ENCODE results near the gene GAL3ST3. TPM values are rescaled to one million over a fixed set of nuclear protein-coding genes. Genes with fewer than 3 reads are reported as not detected.
A peak's percentile ranks its signal among the peaks of the same experiment; 100 is the strongest.
"Not testable (repeated sequence)": the region's sequence is repeated elsewhere in the genome, so short reads cannot be mapped to it uniquely, and the experiment has no call there.

Gene GAL3ST3
- total RNA-seq, 2 experiments from 2014 or later = 0.17 TPM; not detected in 1

GRCh38 chr11:66015936-66016792 lies 32.8 kb downstream of the GAL3ST3 start:
- H3K9me3 Mint-ChIP-seq = no peaks in the 10 kb centered on the region
- peaks cover 11% of the 10 kb centered on the region for H3K4me1 Mint-ChIP-seq (ENCODE audit: low read depth)
- intact Hi-C loops (cut with micrococcal nuclease) = no loop called here
- no peaks in the 10 kb centered on the region for H3K36me3 Mint-ChIP-seq (ENCODE audit: low read depth)
- no peak for DNase-seq
- H3K27ac Mint-ChIP-seq = no peak overlapping the region
- CTCF ChIA-PET = interaction anchor here (0.7 to 1.1 kb wide), 2 partner anchors 29 to 66 kb away, joined by 3 to 5 read pairs; no protein-coding TSS in a partner anchor
- no peak overlapping the region for H3K4me3 Mint-ChIP-seq
- peaks cover 12% of the 10 kb centered on the region for H3K27me3 Mint-ChIP-seq (ENCODE audit: low read depth)

- peaks cover 11% of the 10 kb centered on the region for H3K4me1 Mint-ChIP-seq (ENCODE audit: low read depth)
- intact Hi-C loops (cut with micrococcal nuclease) = no loop called here
- peaks cover 12% of the 10 kb centered on the region for H3K27me3 Mint-ChIP-seq (ENCODE audit: low read depth)
- CTCF ChIA-PET = interaction anchor here (1.1 kb wide), 1 partner anchor 30 kb away, joined by 5 read pairs; no protein-coding TSS in a partner anchor
- no peak for DNase-seq
- no peaks in the 10 kb centered on the region for H3K9me3 Mint-ChIP-seq
- H3K4me3 Mint-ChIP-seq = no peak overlapping the region
- no peaks in the 10 kb centered on the region for H3K36me3 Mint-ChIP-seq (ENCODE audit: low read depth)
- no peak overlapping the region for H3K27ac Mint-ChIP-seq
These were observed 33.5 kb downstream of the GAL3ST3 start for GRCh38 chr11:66015454-66015881.

DNA sequence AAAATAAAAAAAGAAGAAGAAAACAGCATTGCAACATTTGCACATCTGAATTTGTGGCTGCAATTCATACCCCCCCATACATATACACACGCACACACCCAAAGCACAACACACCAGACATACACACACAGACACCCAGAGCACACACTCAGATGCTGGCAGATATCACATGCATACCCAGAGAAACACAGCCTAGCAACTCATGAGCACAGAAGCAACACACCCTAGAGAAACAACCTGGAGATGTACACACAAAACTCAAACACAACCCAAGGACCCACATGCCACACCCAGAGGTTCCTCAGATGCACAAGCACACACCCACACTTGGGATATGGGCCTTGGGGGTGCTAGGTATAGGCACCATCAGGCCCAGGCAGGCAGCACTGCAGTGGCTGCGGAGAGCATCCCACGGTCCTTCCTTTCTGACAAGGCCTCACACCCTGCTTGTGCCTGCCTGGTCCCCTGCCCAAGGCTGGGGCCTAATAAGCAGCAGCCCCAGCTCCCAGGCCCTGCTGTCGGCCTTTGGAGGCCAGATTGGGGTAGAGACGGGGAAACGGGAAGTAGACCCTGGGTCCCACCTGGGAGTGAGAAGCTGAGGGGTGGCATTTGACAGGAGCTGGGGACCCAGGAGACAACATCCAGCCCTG lies 34.0 kb downstream of the GAL3ST3 start:
- no peak overlapping the region for H3K27ac Mint-ChIP-seq
- DNase-seq = no peak
- CTCF ChIA-PET = interaction anchor here (1.1 kb wide), 1 partner anchor 31 kb away, joined by 5 read pairs; no protein-coding TSS in a partner anchor
- no peaks in the 10 kb centered on the region for H3K36me3 Mint-ChIP-seq (ENCODE audit: low read depth)
- peaks cover 12% of the 10 kb centered on the region for H3K27me3 Mint-ChIP-seq (ENCODE audit: low read depth)
- H3K4me1 Mint-ChIP-seq (ENCODE audit: low read depth) = peaks cover 11% of the 10 kb centered on the region
- intact Hi-C loops (cut with micrococcal nuclease) = no loop called here
- H3K4me3 Mint-ChIP-seq = no peak overlapping the region
- H3K9me3 Mint-ChIP-seq = no peaks in the 10 kb centered on the region

GRCh38 chr11:66013762-66014100 lies 35.2 kb downstream of the GAL3ST3 start:
- intact Hi-C loops (cut with micrococcal nuclease) = no loop called here
- Mint-ChIP-seq H3K27ac (no peak overlapping the region), H3K4me3 (no peak overlapping the region), H3K9me3 (no peaks in the 10 kb centered on the region), H3K4me1 (ENCODE audit: low read depth) (peaks cover 11% of the 10 kb centered on the region), H3K27me3 (ENCODE audit: low read depth) (peaks cover 12% of the 10 kb centered on the region), H3K36me3 (ENCODE audit: low read depth) (no peaks in the 10 kb centered on the region)
- no peak for DNase-seq
- CTCF ChIA-PET = interaction anchor here (1.4 to 5.4 kb wide), 3 partner anchors 8 to 129 kb away, joined by 6 to 20 read pairs (median 6); no protein-coding TSS in a partner anchor

GRCh38 chr11:66012946-66013761 lies 35.8 kb downstream of the GAL3ST3 start:
- Mint-ChIP-seq H3K27ac (no peak overlapping the region), H3K9me3 (no peaks in the 10 kb centered on the region), H3K4me1 (ENCODE audit: low read depth) (peaks cover 11% of the 10 kb centered on the region), H3K4me3 (no peak overlapping the region), H3K36me3 (ENCODE audit: low read depth) (no peaks in the 10 kb centered on the region), H3K27me3 (ENCODE audit: low read depth) (peaks cover 12% of the 10 kb centered on the region)
- intact Hi-C loops (cut with micrococcal nuclease) = no loop called here
- CTCF ChIA-PET = interaction anchor here (1.4 to 5.4 kb wide), 3 partner anchors 9 to 129 kb away, joined by 6 to 20 read pairs (median 6); no protein-coding TSS in a partner anchor
- DNase-seq = peak; percentile 12

- Mint-ChIP-seq H3K27ac (no peak overlapping the region), H3K36me3 (ENCODE audit: low read depth) (no peaks in the 10 kb centered on the region), H3K4me1 (ENCODE audit: low read depth) (peaks cover 9% of the 10 kb centered on the region), H3K9me3 (no peaks in the 10 kb centered on the region), H3K27me3 (ENCODE audit: low read depth) (peaks cover 12% of the 10 kb centered on the region), H3K4me3 (no peak overlapping the region)
- DNase-seq = no peak
- intact Hi-C loops (cut with micrococcal nuclease) = no loop called here
- CTCF ChIA-PET = interaction anchor here (0.9 to 5.4 kb wide), 6 partner anchors 10 to 157 kb away, joined by 3 to 20 read pairs (median 6); no protein-coding TSS in a partner anchor
These were observed 36.5 kb downstream of the GAL3ST3 start for GRCh38 chr11:66012371-66012945.

DNA sequence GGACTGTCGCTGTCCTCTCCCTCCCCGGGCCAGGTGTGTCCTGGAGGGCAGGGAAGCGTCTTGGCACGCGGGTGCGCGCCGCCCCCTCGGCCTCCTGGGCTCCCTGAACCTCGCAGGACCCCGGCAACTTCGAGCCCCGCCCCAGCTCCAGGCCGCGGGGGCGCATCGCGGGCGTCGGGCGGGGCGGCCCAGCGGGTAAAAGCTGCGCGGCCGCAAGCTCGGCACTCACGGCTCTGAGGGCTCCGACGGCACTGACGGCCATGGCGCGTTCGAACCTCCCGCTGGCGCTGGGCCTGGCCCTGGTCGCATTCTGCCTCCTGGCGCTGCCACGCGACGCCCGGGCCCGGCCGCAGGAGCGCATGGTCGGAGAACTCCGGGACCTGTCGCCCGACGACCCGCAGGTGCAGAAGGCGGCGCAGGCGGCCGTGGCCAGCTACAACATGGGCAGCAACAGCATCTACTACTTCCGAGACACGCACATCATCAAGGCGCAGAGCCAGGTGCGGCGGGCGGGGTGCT lies 37.1 kb downstream of the GAL3ST3 start, which contains the start of gene CST6:
Gene CST6 (plus strand): TSS at position 224 of the 519 bp plus-strand sequence. CDS start 37 bp downstream, at position 261.
- Mint-ChIP-seq H3K4me1 (ENCODE audit: low read depth) (peaks cover 7% of the 10 kb centered on the region), H3K4me3 (no peak within 1 kb of the TSS), H3K36me3 (ENCODE audit: low read depth) (no peaks in the 10 kb centered on the region), H3K27me3 (ENCODE audit: low read depth) (peaks cover 12% of the 10 kb centered on the region), H3K9me3 (no peaks in the 10 kb centered on the region), H3K27ac (no peak within 1 kb of the TSS)
- CTCF ChIA-PET = interaction anchor here (0.9 to 5.4 kb wide), 4 partner anchors 10 to 156 kb away, joined by 3 to 20 read pairs (median 4); no protein-coding TSS in a partner anchor
- DNase-seq = peak; percentile 11
- intact Hi-C loops (cut with micrococcal nuclease) = no loop called here

- intact Hi-C loops (cut with micrococcal nuclease) = no loop called here
- peaks cover 12% of the 10 kb centered on the region for H3K27me3 Mint-ChIP-seq (ENCODE audit: low read depth)
- peaks cover 7% of the 10 kb centered on the region for H3K4me1 Mint-ChIP-seq (ENCODE audit: low read depth)
- H3K4me3 Mint-ChIP-seq = no peak overlapping the region
- H3K36me3 Mint-ChIP-seq (ENCODE audit: low read depth) = no peaks in the 10 kb centered on the region
- DNase-seq = no peak
- no peak overlapping the region for H3K27ac Mint-ChIP-seq
- CTCF ChIA-PET = interaction anchor here (0.9 to 5.4 kb wide), 4 partner anchors 11 to 155 kb away, joined by 3 to 20 read pairs (median 4); no protein-coding TSS in a partner anchor
- H3K9me3 Mint-ChIP-seq = no peaks in the 10 kb centered on the region
These were observed 37.6 kb downstream of the GAL3ST3 start for GRCh38 chr11:66011239-66011784.

DNA sequence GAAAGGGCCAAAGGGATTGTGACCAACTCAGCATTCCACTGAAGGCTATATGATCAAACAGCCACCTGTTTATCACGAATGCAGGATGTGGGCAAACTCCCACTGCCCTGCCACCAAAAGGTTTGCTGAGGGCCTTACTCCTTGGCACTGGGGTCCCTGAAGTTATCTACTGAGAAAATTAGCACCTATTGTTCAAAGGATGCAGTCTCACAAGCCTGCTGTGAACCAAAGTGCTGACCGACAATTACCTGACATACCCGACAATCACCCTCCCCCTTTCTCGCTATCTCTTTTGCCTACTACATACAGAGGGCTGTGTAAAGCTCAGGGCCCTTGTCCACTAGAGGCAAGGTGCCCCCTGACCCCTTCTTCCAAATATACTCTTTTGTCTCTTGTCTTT lies 38.9 kb downstream of the GAL3ST3 start:
- CTCF ChIA-PET = interaction anchor here (0.8 to 5.4 kb wide), 2 partner anchors 12 to 151 kb away, joined by 3 to 20 read pairs; no protein-coding TSS in a partner anchor
- H3K4me1 Mint-ChIP-seq (ENCODE audit: low read depth); H3K27ac Mint-ChIP-seq; H3K36me3 Mint-ChIP-seq (ENCODE audit: low read depth); H3K9me3 Mint-ChIP-seq; H3K4me3 Mint-ChIP-seq; intact Hi-C loops (cut with micrococcal nuclease); DNase-seq: not testable (repeated sequence)
- H3K27me3 Mint-ChIP-seq (ENCODE audit: low read depth) = peaks cover 12% of the 10 kb centered on the region

DNA sequence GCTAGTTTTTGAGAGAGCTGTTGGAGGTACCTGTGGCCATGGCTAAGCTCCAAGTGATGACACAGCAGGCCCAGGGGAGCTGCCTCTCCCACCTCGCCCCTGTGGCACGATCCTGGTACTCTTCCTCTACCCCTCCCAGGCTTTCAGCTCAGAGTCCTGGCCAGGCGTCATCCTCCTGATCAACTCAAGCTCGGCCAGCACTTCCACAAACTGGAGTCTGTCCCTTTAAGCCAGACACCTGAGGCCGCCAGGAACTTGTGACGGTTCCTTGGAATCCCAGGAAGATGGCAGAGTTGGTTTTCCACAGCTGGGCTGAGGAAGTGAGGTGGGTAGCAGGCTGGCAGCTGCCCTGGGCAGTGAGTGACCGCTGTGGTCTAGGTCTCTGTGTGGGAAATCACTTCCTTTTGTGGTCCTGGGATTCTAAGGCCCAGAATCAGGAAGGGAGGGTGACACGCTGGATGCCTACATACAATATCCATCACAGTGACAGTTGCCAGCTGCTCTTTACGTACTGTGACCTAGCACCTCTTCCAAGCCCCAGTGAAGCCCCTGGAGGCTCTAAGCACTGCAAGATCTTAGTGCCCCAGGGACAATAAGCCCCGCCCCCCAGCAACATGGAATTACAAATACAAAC lies 40.4 kb downstream of the GAL3ST3 start:
- CTCF ChIA-PET = interaction anchor here (0.7 to 5.4 kb wide), 7 partner anchors 14 to 214 kb away, joined by 3 to 20 read pairs (median 6); no protein-coding TSS in a partner anchor
- H3K4me1 Mint-ChIP-seq (ENCODE audit: low read depth) = peaks cover 14% of the 10 kb centered on the region
- peaks cover 14% of the 10 kb centered on the region for H3K36me3 Mint-ChIP-seq (ENCODE audit: low read depth)
- intact Hi-C loops (cut with micrococcal nuclease) = no loop called here
- no peak overlapping the region for H3K4me3 Mint-ChIP-seq
- H3K27ac Mint-ChIP-seq = no peak overlapping the region
- H3K9me3 Mint-ChIP-seq = no peaks in the 10 kb centered on the region
- peaks cover 11% of the 10 kb centered on the region for H3K27me3 Mint-ChIP-seq (ENCODE audit: low read depth)
- DNase-seq = no peak
